Panc1 (cell line): ENCODE data around the gene FGFR4. TPM values are rescaled to one million over a fixed set of nuclear protein-coding genes. Genes with fewer than 3 reads are reported as not detected.

ENCODE experiments used
- ATAC-seq: fragments of 200-7000 bp; cut with Tn5 transposase; 2 replicates; pipeline ENCODE4 v1.9.1; 2020; ENCODE audit warnings: mild to moderate bottlenecking, moderate library complexity
- BruUV-seq: library from RNA; stranded (reverse); fragments of 400-500 nt; replicated peaks from 2 replicates; lab custom pipeline; 2021; lab: Mats Ljungman, UMichigan
- CTCF ChIA-PET: fragments of 300-600 bp; sonication (Branson Sonifier 250); formaldehyde crosslinking; loops from one replicate; lab custom pipeline; 2022; ENCODE audit warnings: antibody characterized with exemption; lab: Charles Lee
- POLR2A ChIA-PET: fragments of 300-600 bp; sonication (Branson Sonifier 250); formaldehyde crosslinking; loops from one replicate; lab custom pipeline; 2022; ENCODE audit warnings: antibody characterized with exemption; lab: Charles Lee
- DNase-seq: peaks from one replicate; pipeline ENCODE4 v3.0.0-alpha.2; 2010; ENCODE audit warnings: low read depth, low spot score
- H3K27ac ChIP-seq: 2 replicates; pipeline ENCODE4 v1.5.1; 2011; ENCODE audit warnings: mild to moderate bottlenecking, low read length, inconsistent platforms
- H3K27me3 ChIP-seq: fragments of 200-500 bp; sonication (Bioruptor generic); 2 replicates; pipeline ENCODE4 v1.6.0; 2014; ENCODE audit warnings: low read length, inconsistent platforms; ENCODE audit not compliant: control insufficient read depth, insufficient read depth
- H3K36me3 ChIP-seq: fragments of 200-500 bp; sonication (Bioruptor generic); 2 replicates; pipeline ENCODE4 v1.5.1; 2014; ENCODE audit warnings: inconsistent platforms, mild to moderate bottlenecking, low read length, moderate library complexity; ENCODE audit not compliant: control insufficient read depth, insufficient read depth
- H3K4me1 ChIP-seq: 2 replicates; pipeline ENCODE4 v1.5.1; 2011; ENCODE audit warnings: inconsistent platforms, mild to moderate bottlenecking, low read length, moderate library complexity; ENCODE audit not compliant: control insufficient read depth, insufficient read depth
- H3K4me3 ChIP-seq, 2 experiments: 2 replicates each; pipeline ENCODE4 v1.5.1; 2011 to 2012; ENCODE audit warnings: low read depth in 2 of 2, low read length in 2 of 2, mild to moderate bottlenecking in 2 of 2, inconsistent platforms in 1 of 2, moderate library complexity in 1 of 2
- H3K9me3 ChIP-seq: fragments of 200-500 bp; sonication (Bioruptor generic); 2 replicates; pipeline ENCODE4 v1.5.1; 2014; ENCODE audit warnings: low read depth, mild to moderate bottlenecking, inconsistent platforms, low read length, moderate library complexity; ENCODE audit not compliant: control insufficient read depth, insufficient read depth
- POLR2AphosphoS5 ChIP-seq: IDR thresholded peaks from 2 replicates; pipeline ENCODE4 v1.6.1; 2012; ENCODE audit warnings: mild to moderate bottlenecking, low read depth, low read length, moderate library complexity
- SIN3A ChIP-seq: IDR thresholded peaks from 2 replicates; pipeline ENCODE4 v1.6.1; 2012; ENCODE audit warnings: low read depth, mild to moderate bottlenecking, low read length, moderate library complexity, borderline replicate concordance; ENCODE audit not compliant: insufficient read depth
- TCF7L2 ChIP-seq: IDR thresholded peaks from 2 replicates; pipeline ENCODE4 v1.6.1; 2011; ENCODE audit warnings: mild to moderate bottlenecking, low read depth, low read length, inconsistent platforms
- in situ Hi-C: cut with HindIII; loops from 2 replicates; pipeline ENCODE4 v1.10.0; 2016; ENCODE audit warnings: low sequenced_read_pairs, low pct_unique_long_range_greater_than_20kb
- intact Hi-C: fragments of 100-400 bp; cut with micrococcal nuclease; formaldehyde crosslinking; loops from one replicate; pipeline ENCODE4 v1.10.0; 2022; ENCODE audit not compliant: unreplicated experiment
- total RNA-seq: library from RNA; stranded (reverse); gene quantifications from one replicate; pipeline ENCODE4 v1.2.1, GENCODE V29; 2021; ENCODE audit not compliant: unreplicated experiment
- TF ChIP-seq, protein P1 (sequence below): fragments of 450-650 bp; IDR thresholded peaks from 2 replicates; pipeline ENCODE4 v1.5.1; 2017; ENCODE audit warnings: mild to moderate bottlenecking
- TF ChIP-seq, protein P2 (sequence below), 2 experiments: IDR thresholded peaks; 2 replicates each; pipeline ENCODE4 v1.6.1; 2011 to 2012; ENCODE audit warnings: low read depth in 2 of 2, control low read depth in 1 of 2, low read length in 1 of 2, mild to moderate bottlenecking in 1 of 2, moderate library complexity in 1 of 2; ENCODE audit not compliant: insufficient read depth in 1 of 2

FGFR4 gene
- total RNA-seq, 1 experiment from 2014 or later = 7.5 TPM

DNA sequence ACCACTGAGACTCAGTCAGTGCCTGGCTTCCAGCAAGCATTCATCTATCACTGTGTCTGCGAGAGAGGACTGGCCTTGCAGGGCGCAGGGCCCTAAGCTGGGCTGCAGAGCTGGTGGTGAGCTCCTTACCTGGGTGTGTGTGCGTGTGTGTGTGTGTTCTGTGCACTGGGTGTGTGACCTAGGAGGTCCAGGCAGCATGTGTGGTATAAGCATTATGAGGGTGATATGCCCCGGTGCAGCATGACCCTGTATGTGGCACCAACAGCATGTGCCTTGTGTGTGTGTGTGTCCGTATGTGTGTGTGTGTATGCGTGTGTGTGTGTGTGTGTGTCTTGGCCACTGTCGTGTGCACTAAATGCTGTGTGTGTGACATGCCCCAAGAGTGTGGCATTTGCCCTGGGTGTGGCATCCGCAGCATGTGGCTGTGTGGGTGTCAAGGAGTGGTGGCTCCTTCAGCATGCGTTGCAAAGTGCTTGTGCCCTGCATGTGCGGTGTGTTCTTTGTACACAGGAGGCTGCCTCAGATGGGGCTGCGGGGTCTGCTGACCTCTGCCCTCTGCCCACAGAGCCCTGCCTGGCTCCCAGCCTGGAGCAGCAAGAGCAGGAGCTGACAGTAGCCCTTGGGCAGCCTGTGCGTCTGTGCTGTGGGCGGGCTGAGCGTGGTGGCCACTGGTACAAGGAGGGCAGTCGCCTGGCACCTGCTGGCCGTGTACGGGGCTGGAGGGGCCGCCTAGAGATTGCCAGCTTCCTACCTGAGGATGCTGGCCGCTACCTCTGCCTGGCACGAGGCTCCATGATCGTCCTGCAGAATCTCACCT, 3.3 kb downstream of the FGFR4 start:
- Histone ChIP-seq H3K4me1 (peaks cover 4% of the 10 kb centered on the region; the same call in 1 of the 2 replicates), H3K36me3 (no peaks in the 10 kb centered on the region), H3K27me3 (no peaks in the 10 kb centered on the region), H3K27ac (no peak overlapping the region), H3K9me3 (no peaks in the 10 kb centered on the region), H3K4me3 (no peak overlapping the region)
- DNase-seq (no peak), ATAC-seq (no peak)
- intact Hi-C loops = no loop called here
- in situ Hi-C loops = no loop called here
- BruUV-seq = no TSS peak
- TF ChIP-seq SIN3A (no peak), POLR2AphosphoS5 (no peak), TCF7L2 (no peak)
- TF ChIP-seq, protein P1, sequence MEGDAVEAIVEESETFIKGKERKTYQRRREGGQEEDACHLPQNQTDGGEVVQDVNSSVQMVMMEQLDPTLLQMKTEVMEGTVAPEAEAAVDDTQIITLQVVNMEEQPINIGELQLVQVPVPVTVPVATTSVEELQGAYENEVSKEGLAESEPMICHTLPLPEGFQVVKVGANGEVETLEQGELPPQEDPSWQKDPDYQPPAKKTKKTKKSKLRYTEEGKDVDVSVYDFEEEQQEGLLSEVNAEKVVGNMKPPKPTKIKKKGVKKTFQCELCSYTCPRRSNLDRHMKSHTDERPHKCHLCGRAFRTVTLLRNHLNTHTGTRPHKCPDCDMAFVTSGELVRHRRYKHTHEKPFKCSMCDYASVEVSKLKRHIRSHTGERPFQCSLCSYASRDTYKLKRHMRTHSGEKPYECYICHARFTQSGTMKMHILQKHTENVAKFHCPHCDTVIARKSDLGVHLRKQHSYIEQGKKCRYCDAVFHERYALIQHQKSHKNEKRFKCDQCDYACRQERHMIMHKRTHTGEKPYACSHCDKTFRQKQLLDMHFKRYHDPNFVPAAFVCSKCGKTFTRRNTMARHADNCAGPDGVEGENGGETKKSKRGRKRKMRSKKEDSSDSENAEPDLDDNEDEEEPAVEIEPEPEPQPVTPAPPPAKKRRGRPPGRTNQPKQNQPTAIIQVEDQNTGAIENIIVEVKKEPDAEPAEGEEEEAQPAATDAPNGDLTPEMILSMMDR = no peak
- TF ChIP-seq, protein P2, sequence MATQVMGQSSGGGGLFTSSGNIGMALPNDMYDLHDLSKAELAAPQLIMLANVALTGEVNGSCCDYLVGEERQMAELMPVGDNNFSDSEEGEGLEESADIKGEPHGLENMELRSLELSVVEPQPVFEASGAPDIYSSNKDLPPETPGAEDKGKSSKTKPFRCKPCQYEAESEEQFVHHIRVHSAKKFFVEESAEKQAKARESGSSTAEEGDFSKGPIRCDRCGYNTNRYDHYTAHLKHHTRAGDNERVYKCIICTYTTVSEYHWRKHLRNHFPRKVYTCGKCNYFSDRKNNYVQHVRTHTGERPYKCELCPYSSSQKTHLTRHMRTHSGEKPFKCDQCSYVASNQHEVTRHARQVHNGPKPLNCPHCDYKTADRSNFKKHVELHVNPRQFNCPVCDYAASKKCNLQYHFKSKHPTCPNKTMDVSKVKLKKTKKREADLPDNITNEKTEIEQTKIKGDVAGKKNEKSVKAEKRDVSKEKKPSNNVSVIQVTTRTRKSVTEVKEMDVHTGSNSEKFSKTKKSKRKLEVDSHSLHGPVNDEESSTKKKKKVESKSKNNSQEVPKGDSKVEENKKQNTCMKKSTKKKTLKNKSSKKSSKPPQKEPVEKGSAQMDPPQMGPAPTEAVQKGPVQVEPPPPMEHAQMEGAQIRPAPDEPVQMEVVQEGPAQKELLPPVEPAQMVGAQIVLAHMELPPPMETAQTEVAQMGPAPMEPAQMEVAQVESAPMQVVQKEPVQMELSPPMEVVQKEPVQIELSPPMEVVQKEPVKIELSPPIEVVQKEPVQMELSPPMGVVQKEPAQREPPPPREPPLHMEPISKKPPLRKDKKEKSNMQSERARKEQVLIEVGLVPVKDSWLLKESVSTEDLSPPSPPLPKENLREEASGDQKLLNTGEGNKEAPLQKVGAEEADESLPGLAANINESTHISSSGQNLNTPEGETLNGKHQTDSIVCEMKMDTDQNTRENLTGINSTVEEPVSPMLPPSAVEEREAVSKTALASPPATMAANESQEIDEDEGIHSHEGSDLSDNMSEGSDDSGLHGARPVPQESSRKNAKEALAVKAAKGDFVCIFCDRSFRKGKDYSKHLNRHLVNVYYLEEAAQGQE (IDR thresholded peaks at IDR 0.05; ENCODE audit: insufficient read depth in 1 of 2, low read depth in 2 of 2, low read length in 1 of 2) = no peak
- POLR2A ChIA-PET = no interaction called here
- CTCF ChIA-PET = interaction anchor here (0.8 kb wide), 1 partner anchor 8 kb away, joined by 3 read pairs; no protein-coding TSS in a partner anchor

DNA sequence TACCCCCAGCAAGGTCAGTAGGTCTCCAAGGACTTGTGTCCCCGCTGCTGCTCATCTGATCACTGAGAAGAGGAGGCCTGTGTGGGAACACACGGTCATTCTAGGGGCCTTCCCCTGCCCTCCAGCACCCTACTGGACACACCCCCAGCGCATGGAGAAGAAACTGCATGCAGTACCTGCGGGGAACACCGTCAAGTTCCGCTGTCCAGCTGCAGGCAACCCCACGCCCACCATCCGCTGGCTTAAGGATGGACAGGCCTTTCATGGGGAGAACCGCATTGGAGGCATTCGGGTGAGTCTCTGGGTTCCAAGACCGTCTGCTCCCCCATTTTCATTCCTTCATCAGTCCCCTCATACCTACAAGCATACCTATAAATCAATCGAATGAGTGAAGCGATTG, 4.1 kb downstream of the FGFR4 start:
- no TSS peak for BruUV-seq
- in situ Hi-C loops (no loop called here), intact Hi-C loops (no loop called here)
- no peaks in the 10 kb centered on the region for H3K27me3 ChIP-seq
- no peak for ATAC-seq
- ChIA-PET POLR2A (no interaction called here), CTCF (no interaction called here)
- DNase-seq = no peak
- H3K4me1 ChIP-seq = peaks cover 4% of the 10 kb centered on the region; the same call in 1 of the 2 replicates
- no peaks in the 10 kb centered on the region for H3K9me3 ChIP-seq
- TF ChIP-seq, protein P1 = no peak
- TF ChIP-seq SIN3A (no peak), TCF7L2 (no peak), POLR2AphosphoS5 (no peak)
- TF ChIP-seq, protein P2 (IDR thresholded peaks at IDR 0.05; ENCODE audit: insufficient read depth in 1 of 2, low read depth in 2 of 2, low read length in 1 of 2) = no peak
- no peaks in the 10 kb centered on the region for H3K36me3 ChIP-seq
- no peak overlapping the region for H3K27ac ChIP-seq
- H3K4me3 ChIP-seq = no peak overlapping the region
